ENCODE measurements around the gene PIK3C2G.

The PIK3C2G gene

GRCh38 chr12:18658829-18659228 lies 397.5 kb downstream of the PIK3C2G start:
- TF ChIP-seq ZNF70 (CRISPR knock-in tag; IDR thresholded peaks at IDR 0.05) (no peak), CREB5 (CRISPR knock-in tag; IDR thresholded peaks at IDR 0.05; ENCODE audit: low read depth) (no peak), ARNTL (CRISPR knock-in tag; IDR thresholded peaks at IDR 0.05; ENCODE audit: borderline replicate concordance, low read depth) (no peak), ZNF565 (CRISPR knock-in tag; conservative IDR thresholded peaks at IDR 0.05; ENCODE audit: low read depth) (no peak), ZFP30 (CRISPR knock-in tag; IDR thresholded peaks at IDR 0.05) (no peak), TOX (CRISPR knock-in tag; IDR thresholded peaks at IDR 0.05; ENCODE audit: borderline replicate concordance) (no peak), ZNF8 (CRISPR knock-in tag; IDR thresholded peaks at IDR 0.05) (no peak), ZFP3 (CRISPR knock-in tag; IDR thresholded peaks at IDR 0.05) (no peak), SNAI2 (CRISPR knock-in tag; IDR thresholded peaks at IDR 0.05) (no peak), CSDC2 (CRISPR knock-in tag; IDR thresholded peaks at IDR 0.05) (no peak), BACH2 (CRISPR knock-in tag; IDR thresholded peaks at IDR 0.05; ENCODE audit: borderline replicate concordance) (no peak), TCF4 (CRISPR knock-in tag; IDR thresholded peaks at IDR 0.05; ENCODE audit: borderline replicate concordance) (no peak), PPARA (CRISPR knock-in tag; IDR thresholded peaks at IDR 0.05; ENCODE audit: borderline replicate concordance) (no peak)
- TF ChIP-seq, protein P1, sequence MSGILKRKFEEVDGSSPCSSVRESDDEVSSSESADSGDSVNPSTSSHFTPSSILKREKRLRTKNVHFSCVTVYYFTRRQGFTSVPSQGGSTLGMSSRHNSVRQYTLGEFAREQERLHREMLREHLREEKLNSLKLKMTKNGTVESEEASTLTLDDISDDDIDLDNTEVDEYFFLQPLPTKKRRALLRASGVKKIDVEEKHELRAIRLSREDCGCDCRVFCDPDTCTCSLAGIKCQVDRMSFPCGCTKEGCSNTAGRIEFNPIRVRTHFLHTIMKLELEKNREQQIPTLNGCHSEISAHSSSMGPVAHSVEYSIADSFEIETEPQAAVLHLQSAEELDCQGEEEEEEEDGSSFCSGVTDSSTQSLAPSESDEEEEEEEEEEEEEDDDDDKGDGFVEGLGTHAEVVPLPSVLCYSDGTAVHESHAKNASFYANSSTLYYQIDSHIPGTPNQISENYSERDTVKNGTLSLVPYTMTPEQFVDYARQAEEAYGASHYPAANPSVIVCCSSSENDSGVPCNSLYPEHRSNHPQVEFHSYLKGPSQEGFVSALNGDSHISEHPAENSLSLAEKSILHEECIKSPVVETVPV (CRISPR knock-in tag; IDR thresholded peaks at IDR 0.05), result no peak
- TF ChIP-seq, protein P2, sequence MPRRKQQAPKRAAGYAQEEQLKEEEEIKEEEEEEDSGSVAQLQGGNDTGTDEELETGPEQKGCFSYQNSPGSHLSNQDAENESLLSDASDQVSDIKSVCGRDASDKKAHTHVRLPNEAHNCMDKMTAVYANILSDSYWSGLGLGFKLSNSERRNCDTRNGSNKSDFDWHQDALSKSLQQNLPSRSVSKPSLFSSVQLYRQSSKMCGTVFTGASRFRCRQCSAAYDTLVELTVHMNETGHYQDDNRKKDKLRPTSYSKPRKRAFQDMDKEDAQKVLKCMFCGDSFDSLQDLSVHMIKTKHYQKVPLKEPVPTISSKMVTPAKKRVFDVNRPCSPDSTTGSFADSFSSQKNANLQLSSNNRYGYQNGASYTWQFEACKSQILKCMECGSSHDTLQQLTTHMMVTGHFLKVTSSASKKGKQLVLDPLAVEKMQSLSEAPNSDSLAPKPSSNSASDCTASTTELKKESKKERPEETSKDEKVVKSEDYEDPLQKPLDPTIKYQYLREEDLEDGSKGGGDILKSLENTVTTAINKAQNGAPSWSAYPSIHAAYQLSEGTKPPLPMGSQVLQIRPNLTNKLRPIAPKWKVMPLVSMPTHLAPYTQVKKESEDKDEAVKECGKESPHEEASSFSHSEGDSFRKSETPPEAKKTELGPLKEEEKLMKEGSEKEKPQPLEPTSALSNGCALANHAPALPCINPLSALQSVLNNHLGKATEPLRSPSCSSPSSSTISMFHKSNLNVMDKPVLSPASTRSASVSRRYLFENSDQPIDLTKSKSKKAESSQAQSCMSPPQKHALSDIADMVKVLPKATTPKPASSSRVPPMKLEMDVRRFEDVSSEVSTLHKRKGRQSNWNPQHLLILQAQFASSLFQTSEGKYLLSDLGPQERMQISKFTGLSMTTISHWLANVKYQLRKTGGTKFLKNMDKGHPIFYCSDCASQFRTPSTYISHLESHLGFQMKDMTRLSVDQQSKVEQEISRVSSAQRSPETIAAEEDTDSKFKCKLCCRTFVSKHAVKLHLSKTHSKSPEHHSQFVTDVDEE (CRISPR knock-in tag; IDR thresholded peaks at IDR 0.05), result no peak
- ATAC-seq, result no peak

- ATAC-seq, result no peak
- TF ChIP-seq CSDC2 (CRISPR knock-in tag; IDR thresholded peaks at IDR 0.05) (no peak), ZC3H10 (CRISPR knock-in tag; IDR thresholded peaks at IDR 0.05) (no peak), ZFP3 (CRISPR knock-in tag; IDR thresholded peaks at IDR 0.05) (no peak), PPARA (CRISPR knock-in tag; IDR thresholded peaks at IDR 0.05; ENCODE audit: borderline replicate concordance) (no peak), TOX (CRISPR knock-in tag; IDR thresholded peaks at IDR 0.05; ENCODE audit: borderline replicate concordance) (no peak), TCF4 (CRISPR knock-in tag; IDR thresholded peaks at IDR 0.05; ENCODE audit: borderline replicate concordance) (no peak), ARNTL (CRISPR knock-in tag; IDR thresholded peaks at IDR 0.05; ENCODE audit: borderline replicate concordance, low read depth) (no peak), ISL1 (CRISPR knock-in tag; IDR thresholded peaks at IDR 0.05) (no peak), ZNF565 (CRISPR knock-in tag; conservative IDR thresholded peaks at IDR 0.05; ENCODE audit: low read depth) (no peak), SNAI2 (CRISPR knock-in tag; IDR thresholded peaks at IDR 0.05) (no peak), ZFP30 (CRISPR knock-in tag; IDR thresholded peaks at IDR 0.05) (no peak)
- TF ChIP-seq, protein P3, sequence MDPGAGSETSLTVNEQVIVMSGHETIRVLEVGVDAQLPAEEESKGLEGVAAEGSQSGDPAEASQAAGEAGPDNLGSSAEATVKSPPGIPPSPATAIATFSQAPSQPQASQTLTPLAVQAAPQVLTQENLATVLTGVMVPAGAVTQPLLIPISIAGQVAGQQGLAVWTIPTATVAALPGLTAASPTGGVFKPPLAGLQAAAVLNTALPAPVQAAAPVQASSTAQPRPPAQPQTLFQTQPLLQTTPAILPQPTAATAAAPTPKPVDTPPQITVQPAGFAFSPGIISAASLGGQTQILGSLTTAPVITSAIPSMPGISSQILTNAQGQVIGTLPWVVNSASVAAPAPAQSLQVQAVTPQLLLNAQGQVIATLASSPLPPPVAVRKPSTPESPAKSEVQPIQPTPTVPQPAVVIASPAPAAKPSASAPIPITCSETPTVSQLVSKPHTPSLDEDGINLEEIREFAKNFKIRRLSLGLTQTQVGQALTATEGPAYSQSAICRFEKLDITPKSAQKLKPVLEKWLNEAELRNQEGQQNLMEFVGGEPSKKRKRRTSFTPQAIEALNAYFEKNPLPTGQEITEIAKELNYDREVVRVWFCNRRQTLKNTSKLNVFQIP (CRISPR knock-in tag; IDR thresholded peaks at IDR 0.05; ENCODE audit: borderline replicate concordance, low read depth), result no peak
- TF ChIP-seq, protein P2 (CRISPR knock-in tag; IDR thresholded peaks at IDR 0.05), result no peak
These were observed 414.8 kb downstream of the PIK3C2G start for GRCh38 chr12:18676141-18676540.

DNA sequence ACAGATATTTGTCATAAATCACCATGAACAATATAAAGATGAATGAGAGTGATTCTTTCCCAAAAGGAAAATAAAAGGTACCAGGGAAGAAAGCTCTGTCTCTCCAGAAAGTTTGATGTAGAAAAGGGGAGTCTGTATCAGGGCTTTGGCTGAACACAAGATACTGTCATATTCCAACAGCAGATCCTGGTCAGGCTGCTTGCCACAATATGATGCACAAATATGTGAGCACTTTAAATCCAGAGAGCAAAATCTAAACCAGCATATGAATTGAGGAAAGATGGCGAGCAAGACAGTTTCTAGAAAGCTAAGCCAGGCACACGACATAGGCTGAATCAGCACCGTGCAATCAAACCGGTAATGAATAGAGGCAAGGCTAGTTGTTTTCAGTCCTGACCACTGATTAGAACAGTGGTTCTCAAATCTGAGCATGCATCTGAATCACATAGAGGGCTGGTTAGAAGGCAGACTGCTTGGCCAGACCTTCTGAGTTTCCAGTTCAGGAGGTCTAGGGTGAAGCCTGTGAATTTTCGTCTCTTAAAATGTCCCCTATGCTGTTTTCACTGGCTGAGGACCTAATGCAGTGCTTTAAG lies 415.8 kb downstream of the PIK3C2G start:
- no peak; the same call in 2 of the 3 replicates for ATAC-seq
- TF ChIP-seq OSR1 (CRISPR knock-in tag; IDR thresholded peaks at IDR 0.05) (no peak), ISL1 (CRISPR knock-in tag; IDR thresholded peaks at IDR 0.05) (no peak), TCF4 (CRISPR knock-in tag; IDR thresholded peaks at IDR 0.05; ENCODE audit: borderline replicate concordance) (no peak), ZNF565 (CRISPR knock-in tag; conservative IDR thresholded peaks at IDR 0.05; ENCODE audit: low read depth) (no peak), CSDC2 (CRISPR knock-in tag; IDR thresholded peaks at IDR 0.05) (no peak)

All from SK-N-SH treated with all-trans-retinoic acid at 6 μM for 48 hours (cell line).